T-helper 2 cell treated with Interferon-gamma antibody and Interleukin-4, amounts not matched to agents 100 ng/mL and 5 ng/mL, for 36 hours (primary cell): ENCODE measurements around the gene DNASE1. TPM values are rescaled to one million over a fixed set of nuclear protein-coding genes. Genes with fewer than 3 reads are reported as not detected.

ENCODE experiments used
- intact Hi-C: fragments of 100-400 bp; cut with micrococcal nuclease; formaldehyde crosslinking; loops from one replicate; pipeline ENCODE4 v1.15.1; 2023
- total RNA-seq: library from RNA; stranded (reverse); gene quantifications from 2 replicates; pipeline ENCODE4 v1.2.3, GENCODE V29; 2022

The DNASE1 gene
- total RNA-seq, 1 donor from 2014 or later, result 35.1 TPM

GRCh38 chr16:3661922-3662321, 7.4 kb downstream of the DNASE1 start:
- intact Hi-C loops, result no loop called here

GRCh38 chr16:3662601-3663000, 8.1 kb downstream of the DNASE1 start:
- intact Hi-C loops, result no loop called here

GRCh38 chr16:3664187-3664896, 9.9 kb downstream of the DNASE1 start:
- intact Hi-C loops, result no loop called here

GRCh38 chr16:3665508-3665907, 11.0 kb downstream of the DNASE1 start:
- intact Hi-C loops, result no loop called here

GRCh38 chr16:3668626-3669025, 14.1 kb downstream of the DNASE1 start:
- intact Hi-C loops, result no loop called here

- intact Hi-C loops, result no loop called here
Measured at GRCh38 chr16:3669082-3669481, 14.6 kb downstream of the DNASE1 start.

GRCh38 chr16:3670711-3671110, 16.2 kb downstream of the DNASE1 start:
- intact Hi-C loops, result no loop called here

GRCh38 chr16:3671424-3671823, 16.9 kb downstream of the DNASE1 start:
- intact Hi-C loops, result no loop called here

- intact Hi-C loops, result no loop called here
Measured at GRCh38 chr16:3672571-3673041, 18.1 kb downstream of the DNASE1 start.

GRCh38 chr16:3673201-3673600, 18.7 kb downstream of the DNASE1 start:
- intact Hi-C loops, result no loop called here

GRCh38 chr16:3673676-3674377, 19.3 kb downstream of the DNASE1 start:
- intact Hi-C loops, result no loop called here

GRCh38 chr16:3674513-3675295, 20.2 kb downstream of the DNASE1 start:
- intact Hi-C loops, result no loop called here

- intact Hi-C loops, result no loop called here
Measured at GRCh38 chr16:3675601-3676130, 21.2 kb downstream of the DNASE1 start.

- intact Hi-C loops, result no loop called here
Measured at GRCh38 chr16:3677994-3678393, 23.5 kb downstream of the DNASE1 start.

GRCh38 chr16:3681206-3681605, 26.7 kb downstream of the DNASE1 start:
- intact Hi-C loops, result no loop called here

GRCh38 chr16:3687021-3687420, 32.5 kb downstream of the DNASE1 start:
- intact Hi-C loops, result no loop called here

- intact Hi-C loops, result no loop called here
Measured at GRCh38 chr16:3687792-3688191, 33.3 kb downstream of the DNASE1 start.

- intact Hi-C loops, result loop anchor here (2.0 kb wide), 1 partner anchor 191 kb away; the partner anchor contains the start of gene CREBBP
Measured at GRCh38 chr16:3689731-3690130, 35.2 kb downstream of the DNASE1 start.

GRCh38 chr16:3690470-3690928, 36.0 kb downstream of the DNASE1 start:
- intact Hi-C loops, result loop anchor here (2.0 kb wide), 1 partner anchor 190 kb away; the partner anchor contains the start of gene CREBBP

GRCh38 chr16:3690980-3691720, 36.7 kb downstream of the DNASE1 start:
- intact Hi-C loops, result loop anchor here (2.0 kb wide), 1 partner anchor 190 kb away; the partner anchor contains the start of gene CREBBP

GRCh38 chr16:3691761-3692160, 37.3 kb downstream of the DNASE1 start:
- intact Hi-C loops, result loop anchor here (2.0 kb wide), 1 partner anchor 189 kb away; the partner anchor contains the start of gene CREBBP
